ENCODE measurements around the gene SCAMP2.

The SCAMP2 gene

GRCh38 chr15:74837482-74838136, 35.6 kb downstream of the SCAMP2 start:
- DNase-seq: no peak

DNA sequence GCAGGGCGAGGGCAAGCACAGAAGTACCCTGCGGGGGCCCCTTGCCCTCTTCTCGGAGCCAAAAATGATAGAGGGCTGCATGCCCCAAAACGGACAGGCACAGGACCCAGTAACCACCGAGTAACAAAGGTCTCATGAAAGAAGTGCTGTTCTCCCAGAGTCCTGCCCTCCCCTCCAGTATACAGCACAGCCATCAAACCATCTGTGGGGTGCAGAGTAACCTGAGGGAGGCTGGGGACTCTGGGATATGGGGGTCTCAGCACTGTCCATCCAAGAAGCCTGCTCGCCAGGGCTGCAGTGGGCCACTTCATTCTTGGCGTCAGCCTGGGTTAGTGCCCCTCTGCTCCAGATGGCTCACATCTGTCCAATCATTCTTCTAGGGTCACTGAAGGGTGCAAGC, 36.3 kb downstream of the SCAMP2 start:
- no peak for DNase-seq

GRCh38 chr15:74835312-74835823, 37.8 kb downstream of the SCAMP2 start:
- DNase-seq: peak; percentile 68

DNA sequence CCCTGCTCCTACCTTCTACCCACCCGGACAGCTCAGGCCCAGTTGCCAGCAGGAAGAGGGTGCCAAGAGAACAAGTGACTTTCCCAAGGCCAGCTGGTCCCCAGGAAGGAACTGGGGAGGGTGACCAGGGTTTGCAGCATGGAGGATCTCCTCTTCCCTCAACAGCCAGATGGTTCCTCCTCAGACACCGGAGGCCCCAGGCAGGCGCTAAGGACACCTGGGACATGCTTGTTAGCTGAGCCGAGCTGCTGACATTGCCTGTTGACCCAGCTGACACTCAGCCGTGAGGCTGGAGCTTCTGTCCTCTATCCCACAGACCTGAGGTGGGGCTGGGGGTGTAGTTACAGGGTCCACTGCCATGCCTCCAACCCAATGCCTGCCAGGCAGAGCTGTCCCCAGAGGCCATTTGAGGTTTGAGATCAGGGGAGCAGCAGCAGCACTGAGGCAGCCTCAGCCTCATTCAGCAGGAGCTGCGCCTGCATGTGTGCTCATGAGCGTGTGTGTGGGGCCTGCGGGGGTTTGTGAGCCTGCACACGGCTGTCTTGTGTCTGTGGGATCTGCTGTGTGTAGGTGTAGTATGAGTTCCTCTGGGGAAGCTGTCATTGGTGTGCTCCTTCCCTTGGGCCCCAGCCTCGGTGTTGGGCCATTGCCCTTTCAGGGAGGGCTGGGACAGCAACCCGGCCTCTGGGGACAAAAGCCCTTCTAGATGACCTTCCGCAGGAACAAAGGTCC, 39.6 kb downstream of the SCAMP2 start:
- no peak for DNase-seq

GRCh38 chr15:74832826-74833225, 40.3 kb downstream of the SCAMP2 start:
- DNase-seq: peak; percentile 11

GRCh38 chr15:74831813-74832495, 41.2 kb downstream of the SCAMP2 start:
- no peak for DNase-seq

DNA sequence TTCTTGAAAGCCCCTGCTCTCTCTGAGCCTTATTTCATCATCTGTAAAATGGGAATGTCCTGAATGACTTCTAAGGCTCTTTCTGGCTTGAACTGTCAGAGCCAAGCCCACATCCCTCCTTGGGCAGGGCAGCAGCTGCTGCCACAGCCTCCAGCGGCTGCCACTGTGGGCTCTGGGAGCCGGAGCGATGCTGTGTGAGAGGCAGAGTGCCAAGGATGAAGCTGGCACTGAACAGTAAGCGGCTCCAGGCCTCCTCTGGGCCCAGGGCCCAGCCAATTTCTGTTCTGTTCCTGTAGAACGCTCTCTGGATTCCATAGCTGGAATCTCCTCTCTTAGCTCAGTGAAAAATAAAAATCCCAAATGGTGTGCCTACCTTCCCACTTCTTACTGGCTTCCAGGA, 42.3 kb downstream of the SCAMP2 start:
- peak; percentile 70 for DNase-seq

DNA sequence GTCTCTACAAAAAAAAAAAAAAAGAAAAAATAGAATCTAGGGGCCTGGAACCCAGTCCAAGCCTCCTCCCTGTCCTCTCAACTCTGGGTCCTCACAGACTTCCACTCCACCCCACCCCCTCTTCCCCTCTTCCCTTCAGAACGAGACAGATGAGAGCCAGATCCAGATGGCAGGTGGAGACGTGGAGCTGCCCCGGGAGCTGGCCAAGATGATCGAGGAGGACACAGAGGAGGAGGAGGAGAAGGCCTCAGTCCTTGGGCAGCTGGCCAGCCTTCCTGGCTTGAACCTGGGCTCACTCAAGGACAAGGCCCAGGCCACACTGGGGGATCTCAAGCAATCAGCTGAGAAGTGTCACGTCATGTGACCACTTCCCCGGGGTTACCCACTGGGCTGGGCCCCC, 43.2 kb downstream of the SCAMP2 start:
- DNase-seq: no peak

- DNase-seq: no peak
Measured at GRCh38 chr15:74829486-74829885, 43.7 kb downstream of the SCAMP2 start.

- DNase-seq: no peak
Measured at GRCh38 chr15:74828835-74829234, 44.3 kb downstream of the SCAMP2 start.

DNA sequence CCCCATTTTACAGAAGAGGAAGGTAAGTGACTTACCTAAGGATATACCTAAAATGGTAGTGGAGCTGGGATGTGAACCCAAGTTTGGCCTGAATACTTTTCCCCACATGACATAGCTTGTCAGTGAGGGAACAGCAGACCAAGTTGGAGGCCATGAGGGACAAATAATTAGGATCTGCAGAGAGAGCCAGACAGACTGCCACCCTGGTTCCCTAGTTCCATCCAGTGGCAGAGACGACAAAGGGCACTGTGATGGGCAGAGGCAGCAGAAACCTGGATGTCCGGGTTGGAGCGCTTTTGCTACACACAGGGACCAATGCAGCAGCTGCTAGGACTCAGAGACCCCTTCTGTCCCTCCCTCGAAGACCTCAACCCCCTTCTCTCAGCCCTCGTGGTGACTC, 45.6 kb downstream of the SCAMP2 start:
- DNase-seq: no peak

GRCh38 chr15:74826921-74827320, 46.2 kb downstream of the SCAMP2 start:
- DNase-seq: no peak

- no peak for DNase-seq
Measured at GRCh38 chr15:74826364-74826819, 46.8 kb downstream of the SCAMP2 start, which contains the start of gene CPLX3. CPLX3 (plus strand) TSS chr15:74826627; CDS start chr15:74826704, 77 bp downstream.

DNA sequence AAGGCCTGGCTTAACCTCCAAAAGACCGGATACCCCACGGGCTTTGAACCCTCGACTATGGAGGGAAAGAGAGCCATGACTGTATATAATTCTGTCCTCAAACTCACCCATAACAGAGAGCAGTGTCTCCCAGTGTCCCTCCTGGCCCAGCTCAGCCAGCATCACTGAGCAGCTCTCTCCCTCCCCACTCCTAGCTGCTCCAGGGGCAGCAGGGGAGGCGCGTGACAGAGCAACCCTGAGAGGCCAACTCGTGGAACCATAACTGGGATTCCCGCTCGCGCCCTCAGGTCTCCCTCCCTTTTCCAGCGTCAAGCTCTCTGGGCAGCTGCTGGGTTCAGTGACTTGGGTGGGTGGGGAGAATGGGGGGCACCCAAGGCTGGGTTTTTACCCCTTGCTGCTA, 47.3 kb downstream of the SCAMP2 start:
- DNase-seq: no peak

- DNase-seq: no peak
Measured at GRCh38 chr15:74824976-74825375, 48.2 kb downstream of the SCAMP2 start.

DNA sequence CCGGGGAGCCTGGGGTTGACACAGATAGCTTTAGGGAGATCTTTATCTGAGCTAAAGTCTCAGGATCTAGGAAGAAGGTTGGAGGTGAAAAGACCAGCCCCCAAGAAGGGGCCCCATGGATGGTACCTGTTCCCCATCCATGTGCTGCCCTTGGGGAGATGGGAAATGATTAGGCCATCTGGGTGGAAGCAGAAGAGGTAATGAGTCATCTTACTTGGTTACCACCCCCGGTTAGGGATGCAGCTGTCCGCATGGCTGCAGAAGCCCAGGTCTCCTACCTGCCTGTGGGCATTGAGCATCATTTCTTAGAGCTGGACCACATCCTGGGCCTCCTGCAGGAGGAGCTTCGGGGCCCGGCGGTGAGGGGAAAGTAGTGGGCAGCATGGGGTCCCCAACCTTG, 49.8 kb downstream of the SCAMP2 start:
- DNase-seq: no peak

GRCh38 chr15:74822233-74822632, 50.9 kb downstream of the SCAMP2 start:
- no peak for DNase-seq

- DNase-seq: no peak
Measured at GRCh38 chr15:74821790-74822158, 51.4 kb downstream of the SCAMP2 start.

DNA sequence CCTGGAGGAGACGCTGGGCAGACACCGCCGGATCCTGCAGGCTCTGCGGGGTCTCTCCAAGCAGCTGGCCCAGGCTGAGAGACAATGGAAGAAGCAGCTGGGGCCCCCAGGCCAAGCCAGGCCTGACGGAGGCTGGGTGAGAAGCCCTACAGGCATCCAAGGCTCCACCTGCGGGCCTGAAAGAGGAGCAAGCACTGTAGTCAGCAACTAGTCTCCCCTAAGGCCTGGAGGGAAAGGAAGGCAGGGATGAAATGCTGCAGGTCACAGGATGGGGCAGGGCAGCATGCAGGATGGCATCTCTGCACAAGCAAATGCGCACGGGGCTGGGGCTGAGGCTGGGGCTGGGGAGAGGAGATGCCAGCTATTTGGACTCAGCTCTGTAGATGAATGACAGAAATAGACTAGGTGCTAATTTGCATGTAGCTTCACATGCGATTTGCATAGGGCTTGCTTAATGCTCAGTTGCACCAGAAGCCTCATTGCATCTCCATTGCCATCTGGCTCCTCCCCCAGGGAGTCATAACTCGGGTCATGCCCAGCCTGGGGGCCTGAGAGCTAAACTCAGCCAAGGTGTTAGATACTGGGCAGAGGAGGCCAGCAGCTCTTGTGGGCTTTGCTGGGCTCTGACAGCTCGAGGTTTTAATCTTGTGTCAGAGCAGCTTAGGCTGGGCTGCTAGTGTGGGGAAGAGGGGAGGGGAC, 51.9 kb downstream of the SCAMP2 start:
- DNase-seq: peak; percentile 49

- no peak for DNase-seq
Measured at GRCh38 chr15:74820056-74820455, 53.1 kb downstream of the SCAMP2 start.

DNA sequence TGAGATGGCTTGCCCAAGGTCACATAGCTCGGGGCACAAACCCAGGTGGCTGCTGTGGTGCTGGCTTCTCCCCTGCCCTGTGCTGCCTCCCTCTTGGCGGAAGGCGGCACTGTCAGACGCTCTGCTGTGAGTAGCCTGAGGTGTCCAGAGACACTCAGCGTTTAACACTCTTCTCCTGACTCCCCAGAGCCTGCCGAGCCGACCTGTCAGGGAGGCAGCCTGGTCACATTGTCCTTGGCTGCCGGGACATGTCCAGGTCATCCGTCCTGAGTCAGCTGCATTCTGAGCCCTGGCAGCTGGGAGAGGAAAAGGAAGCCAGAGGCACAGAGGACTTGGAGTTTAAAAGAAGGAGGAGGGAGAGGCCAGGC, 55.8 kb downstream of the SCAMP2 start:
- DNase-seq: no peak

GRCh38 chr15:74816624-74817369, 56.4 kb downstream of the SCAMP2 start:
- DNase-seq: peak; percentile 53

All from NCI-H1694 treated with DMSO at 0.1 percent for 48 hours (cell line).